SK-N-MC (cell line): ENCODE measurements around the gene LYZL6.

Source experiments
- DNase-seq: peaks from one replicate; pipeline ENCODE4 v3.0.0-alpha.2; 2011; ENCODE audit warnings: low read depth, low spot score
- H3K27ac ChIP-seq: fragments of 200-600 bp; sonication (generic); 2 replicates; pipeline ENCODE4 v1.5.1; 2016; ENCODE audit warnings: mixed run types
- H3K36me3 ChIP-seq: fragments of 200-600 bp; sonication (generic); 2 replicates; pipeline ENCODE4 v1.6.1; 2017; ENCODE audit warnings: antibody characterized with exemption, low read length, mixed read lengths; ENCODE audit not compliant: insufficient read depth
- H3K4me3 ChIP-seq: fragments of 200-600 bp; sonication (generic); 2 replicates; pipeline ENCODE4 v1.5.1; 2016
- H3K9ac ChIP-seq: fragments of 200-600 bp; sonication (generic); 2 replicates; pipeline ENCODE4 v1.8.0; 2017; ENCODE audit warnings: mixed run types, mixed read lengths; ENCODE audit not compliant: insufficient read length
- H3K9me3 ChIP-seq: fragments of 200-600 bp; sonication (generic); 2 replicates; pipeline ENCODE4 v1.6.1; 2017; ENCODE audit warnings: low read depth, mild to moderate bottlenecking, antibody characterized with exemption, low read length, moderate library complexity, mixed read lengths
- EZH2 ChIP-seq: fragments of 200-600 bp; sonication (generic); IDR thresholded peaks from one replicate; pipeline ENCODE4 v1.6.1; 2017; ENCODE audit warnings: antibody characterized with exemption
- FOXP2 ChIP-seq: optimal IDR thresholded peaks from 2 replicates; pipeline ENCODE3; 2011; ENCODE audit warnings: mild to moderate bottlenecking, moderate library complexity; ENCODE audit not compliant: insufficient read depth; ENCODE audit errors: extremely low read length, control extremely low read depth
- POLR2AphosphoS5 ChIP-seq: IDR thresholded peaks from 2 replicates; pipeline ENCODE4 v1.6.1; 2012; ENCODE audit warnings: mild to moderate bottlenecking, low read depth, low read length, borderline replicate concordance

Gene LYZL6

DNA sequence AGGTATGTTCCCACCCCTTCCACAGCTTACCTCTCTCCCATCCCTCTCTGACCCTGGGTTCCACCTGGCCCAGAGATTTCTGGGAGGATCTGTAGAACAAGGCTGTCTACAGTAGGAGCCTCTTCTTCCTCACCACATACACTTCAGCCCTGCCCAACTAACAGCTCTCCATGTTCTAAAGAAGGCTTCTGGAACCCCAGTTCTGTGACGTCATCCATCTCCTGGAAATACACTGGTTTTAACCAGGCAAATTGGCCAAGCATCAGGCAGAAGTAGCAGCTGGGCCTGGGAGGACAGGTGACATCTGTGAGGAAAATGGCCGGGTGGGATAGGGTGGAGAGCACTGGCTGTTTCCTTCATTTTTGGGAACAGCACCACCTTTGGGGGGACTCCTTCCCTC, at the start of gene LYZL6:
Gene LYZL6 (minus strand): TSS at position 177 of the 400 bp plus-strand sequence. CDS start 4,357 bp downstream, outside the sequence.
- no peak within 1 kb of the TSS for H3K4me3 ChIP-seq
- DNase-seq: no peak
- no peak within 1 kb of the TSS for H3K27ac ChIP-seq
- TF ChIP-seq EZH2 (no peak), POLR2AphosphoS5 (no peak), FOXP2 (no peak)
- H3K36me3 ChIP-seq: no peaks in the 10 kb centered on the region
- no peak within 1 kb of the TSS for H3K9ac ChIP-seq
- no peaks in the 10 kb centered on the region for H3K9me3 ChIP-seq

GRCh38 chr17:35991075-35991474, 47.6 kb upstream of the LYZL6 start:
- Histone ChIP-seq H3K9me3 (no peaks in the 10 kb centered on the region), H3K9ac (no peak overlapping the region), H3K27ac (no peak overlapping the region), H3K36me3 (no peaks in the 10 kb centered on the region), H3K4me3 (no peak overlapping the region)
- TF ChIP-seq POLR2AphosphoS5: no peak
- no peak for TF ChIP-seq FOXP2
- no peak for TF ChIP-seq EZH2
- no peak for DNase-seq

DNA sequence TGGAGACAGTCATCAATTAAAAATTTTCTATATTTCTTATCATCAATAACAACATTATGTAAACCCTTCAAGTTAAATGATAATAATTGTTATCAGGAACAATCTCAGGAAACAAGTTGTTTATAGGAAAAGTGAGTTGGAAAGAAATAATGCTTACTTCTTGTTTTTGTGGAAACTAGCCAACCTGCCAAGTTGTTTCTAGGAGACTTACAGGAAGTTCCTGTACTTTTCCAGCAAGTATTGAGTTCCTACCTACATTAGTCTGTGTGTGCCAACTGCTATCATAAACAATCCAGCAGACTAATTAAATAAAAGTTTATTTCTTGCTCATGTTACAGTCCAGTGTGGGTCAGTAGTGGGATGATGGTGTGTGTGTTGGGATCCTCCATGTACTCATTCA, 44.7 kb upstream of the LYZL6 start:
- no peaks in the 10 kb centered on the region for H3K36me3 ChIP-seq
- no peaks in the 10 kb centered on the region for H3K9me3 ChIP-seq
- no peak for DNase-seq
- TF ChIP-seq FOXP2 (no peak), EZH2 (no peak), POLR2AphosphoS5 (no peak)
- H3K4me3 ChIP-seq: no peak overlapping the region
- H3K9ac ChIP-seq: no peak overlapping the region
- no peak overlapping the region for H3K27ac ChIP-seq

DNA sequence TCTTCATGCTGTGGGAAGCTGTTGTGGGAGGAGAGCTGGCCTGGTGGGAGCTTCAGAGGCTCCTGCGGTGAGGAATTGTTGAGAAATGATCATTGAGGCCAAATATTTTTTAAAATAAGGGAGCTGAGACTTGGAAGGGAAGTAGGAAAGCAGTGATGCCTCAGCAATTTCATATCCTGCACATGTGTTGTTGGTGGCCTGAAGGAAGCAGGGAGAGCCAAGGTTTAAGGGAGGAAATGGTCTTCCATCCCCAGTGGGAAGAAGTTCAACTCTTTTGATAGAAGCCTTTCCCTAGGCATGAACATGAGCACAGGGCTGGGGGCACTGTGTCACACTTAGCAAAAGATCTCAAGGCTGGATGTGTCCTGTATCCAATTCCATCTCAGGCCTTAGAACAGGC, 43.1 kb upstream of the LYZL6 start, which contains the start of gene CCL14:
Gene CCL14 (minus strand): TSS at position 87 of the 400 bp plus-strand sequence. CDS start 80 bp downstream, at position 7.
- H3K27ac ChIP-seq: no peak within 1 kb of the TSS
- H3K9ac ChIP-seq: no peak within 1 kb of the TSS
- H3K4me3 ChIP-seq: no peak within 1 kb of the TSS
- TF ChIP-seq FOXP2 (no peak), EZH2 (no peak), POLR2AphosphoS5 (no peak)
- H3K9me3 ChIP-seq: no peaks in the 10 kb centered on the region
- no peak for DNase-seq
- no peaks in the 10 kb centered on the region for H3K36me3 ChIP-seq

- TF ChIP-seq FOXP2 (no peak), EZH2 (no peak), POLR2AphosphoS5 (no peak)
- H3K9ac ChIP-seq: no peak overlapping the region
- H3K9me3 ChIP-seq: no peaks in the 10 kb centered on the region
- no peak for DNase-seq
- H3K27ac ChIP-seq: no peak overlapping the region
- no peaks in the 10 kb centered on the region for H3K36me3 ChIP-seq
- no peak overlapping the region for H3K4me3 ChIP-seq
Observed at GRCh38 chr17:35984140-35984539, 40.6 kb upstream of the LYZL6 start.

GRCh38 chr17:35982409-35983191, 39.1 kb upstream of the LYZL6 start:
- no peak for TF ChIP-seq POLR2AphosphoS5
- DNase-seq: no peak
- H3K27ac ChIP-seq: no peak overlapping the region
- no peak overlapping the region for H3K9ac ChIP-seq
- no peaks in the 10 kb centered on the region for H3K9me3 ChIP-seq
- no peak overlapping the region for H3K4me3 ChIP-seq
- no peaks in the 10 kb centered on the region for H3K36me3 ChIP-seq

GRCh38 chr17:35981908-35982330, 38.4 kb upstream of the LYZL6 start:
- Histone ChIP-seq H3K36me3 (no peaks in the 10 kb centered on the region), H3K9me3 (no peaks in the 10 kb centered on the region), H3K4me3 (no peak overlapping the region), H3K27ac (no peak overlapping the region), H3K9ac (no peak overlapping the region)
- no peak for DNase-seq
- TF ChIP-seq EZH2: no peak
- TF ChIP-seq POLR2AphosphoS5: no peak
- TF ChIP-seq FOXP2: no peak

DNA sequence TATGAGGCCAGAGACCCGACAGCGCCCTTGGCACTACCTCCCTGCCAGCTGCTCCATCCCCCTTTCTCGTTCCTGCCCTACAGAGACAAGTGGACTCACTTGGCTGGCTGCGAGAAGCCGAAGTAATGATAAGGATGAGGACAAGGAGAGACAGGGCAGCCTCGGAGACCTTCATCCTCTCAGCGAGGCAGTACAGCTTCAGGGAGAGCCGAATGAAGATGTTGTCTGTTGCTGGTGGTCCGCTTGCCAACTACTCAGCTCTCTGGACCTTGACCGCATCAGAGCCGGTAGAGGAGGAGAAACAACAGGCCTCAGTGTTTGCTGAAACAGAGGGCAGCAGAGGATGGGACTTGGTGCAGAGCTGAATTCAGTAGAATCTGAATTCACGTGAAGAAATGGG, 37.7 kb upstream of the LYZL6 start, which contains the start of gene CCL16:
Gene CCL16 (minus strand): TSS at position 252 of the 400 bp plus-strand sequence. CDS start 77 bp downstream, at position 175.
- H3K9me3 ChIP-seq: no peaks in the 10 kb centered on the region
- TF ChIP-seq EZH2: no peak
- no peak for TF ChIP-seq POLR2AphosphoS5
- no peak for TF ChIP-seq FOXP2
- no peak within 1 kb of the TSS for H3K9ac ChIP-seq
- H3K27ac ChIP-seq: no peak within 1 kb of the TSS
- no peak for DNase-seq
- no peaks in the 10 kb centered on the region for H3K36me3 ChIP-seq
- H3K4me3 ChIP-seq: no peak within 1 kb of the TSS

DNA sequence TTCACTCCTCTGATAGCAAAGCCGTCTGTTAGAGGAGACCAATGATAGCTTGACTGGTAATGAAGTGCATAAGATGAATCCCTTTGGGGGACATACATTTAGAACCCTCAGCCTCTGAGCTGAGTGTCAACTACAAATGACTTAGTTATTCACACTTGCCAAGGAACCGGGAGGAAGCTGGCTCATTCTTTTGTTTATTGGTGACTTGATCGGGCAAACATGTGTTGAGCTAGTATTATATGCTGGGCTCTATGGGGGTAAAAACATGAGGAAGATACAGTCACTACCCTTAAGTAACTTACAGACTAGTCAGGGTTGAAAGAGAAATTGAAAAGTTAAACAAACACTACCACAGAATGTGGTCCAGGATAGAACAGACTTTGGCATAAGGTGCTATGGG, 34.8 kb upstream of the LYZL6 start:
- no peak overlapping the region for H3K9ac ChIP-seq
- TF ChIP-seq FOXP2 (no peak), POLR2AphosphoS5 (no peak), EZH2 (no peak)

GRCh38 chr17:35977509-35977908, 34.0 kb upstream of the LYZL6 start:
- H3K9me3 ChIP-seq: no peaks in the 10 kb centered on the region
- DNase-seq: no peak
- H3K9ac ChIP-seq: no peak overlapping the region
- no peak for TF ChIP-seq EZH2
- H3K4me3 ChIP-seq: no peak overlapping the region
- H3K27ac ChIP-seq: no peak overlapping the region
- no peaks in the 10 kb centered on the region for H3K36me3 ChIP-seq

More for the DNA sequence above, 34.8 kb upstream of the LYZL6 start:
- H3K27ac ChIP-seq: no peak overlapping the region
- DNase-seq: no peak
- no peaks in the 10 kb centered on the region for H3K9me3 ChIP-seq
- H3K36me3 ChIP-seq: no peaks in the 10 kb centered on the region
- no peak overlapping the region for H3K4me3 ChIP-seq
